PC-9 (cell line): ENCODE measurements around the gene LIN7C.
"Not testable (repeated sequence)": the region's sequence is repeated elsewhere in the genome, so short reads cannot be mapped to it uniquely, and the experiment has no call there.

Source experiments
- EZH2 ChIP-seq: fragments of 200-600 bp; sonication (generic); IDR thresholded peaks from 2 replicates; pipeline ENCODE4 v1.8.0; 2017; ENCODE audit warnings: antibody characterized with exemption, low read depth
- TF ChIP-seq, protein P1 (sequence below): fragments of 200-600 bp; sonication (generic); conservative IDR thresholded peaks from 2 replicates; pipeline ENCODE4 v1.6.1; 2017; ENCODE audit warnings: mixed run types, antibody characterized with exemption, mild to moderate bottlenecking, moderate library complexity

DNA sequence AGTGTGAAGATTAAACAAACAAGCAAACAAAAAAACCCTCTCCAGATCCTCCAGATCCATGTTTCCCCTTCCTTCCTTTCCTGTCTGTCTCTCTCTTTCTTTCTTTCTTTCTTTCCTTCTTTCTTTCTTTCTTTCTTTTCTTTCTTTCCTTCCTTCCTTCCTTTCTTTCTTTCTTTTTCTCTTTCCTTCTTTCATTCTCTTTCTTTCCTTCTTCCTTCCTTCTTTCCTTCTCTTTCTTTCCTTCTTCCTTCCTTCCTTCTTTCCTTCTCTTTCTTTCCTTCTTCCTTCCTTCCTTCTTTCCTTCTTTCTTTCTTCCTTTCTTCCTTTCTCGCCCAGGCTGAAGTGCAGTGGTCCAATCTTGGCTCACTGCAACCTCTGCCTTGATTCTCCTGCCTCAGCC lies 10.9 kb upstream of the LIN7C start:
- TF ChIP-seq, protein P1, sequence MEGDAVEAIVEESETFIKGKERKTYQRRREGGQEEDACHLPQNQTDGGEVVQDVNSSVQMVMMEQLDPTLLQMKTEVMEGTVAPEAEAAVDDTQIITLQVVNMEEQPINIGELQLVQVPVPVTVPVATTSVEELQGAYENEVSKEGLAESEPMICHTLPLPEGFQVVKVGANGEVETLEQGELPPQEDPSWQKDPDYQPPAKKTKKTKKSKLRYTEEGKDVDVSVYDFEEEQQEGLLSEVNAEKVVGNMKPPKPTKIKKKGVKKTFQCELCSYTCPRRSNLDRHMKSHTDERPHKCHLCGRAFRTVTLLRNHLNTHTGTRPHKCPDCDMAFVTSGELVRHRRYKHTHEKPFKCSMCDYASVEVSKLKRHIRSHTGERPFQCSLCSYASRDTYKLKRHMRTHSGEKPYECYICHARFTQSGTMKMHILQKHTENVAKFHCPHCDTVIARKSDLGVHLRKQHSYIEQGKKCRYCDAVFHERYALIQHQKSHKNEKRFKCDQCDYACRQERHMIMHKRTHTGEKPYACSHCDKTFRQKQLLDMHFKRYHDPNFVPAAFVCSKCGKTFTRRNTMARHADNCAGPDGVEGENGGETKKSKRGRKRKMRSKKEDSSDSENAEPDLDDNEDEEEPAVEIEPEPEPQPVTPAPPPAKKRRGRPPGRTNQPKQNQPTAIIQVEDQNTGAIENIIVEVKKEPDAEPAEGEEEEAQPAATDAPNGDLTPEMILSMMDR: not testable (repeated sequence)
- not testable (repeated sequence) for TF ChIP-seq EZH2
